Raji (cell line): ENCODE data around the gene SEC24A.

Source experiments
- POLR2A ChIP-seq: IDR thresholded peaks from 2 replicates; pipeline ENCODE4 v1.6.1; 2011; ENCODE audit warnings: low read depth, low read length, control low read depth; ENCODE audit not compliant: insufficient read depth

Gene SEC24A

GRCh38 chr5:134648425-134649162 is at the start of gene SEC24A:
Gene SEC24A (plus strand): TSS chr5:134648785. CDS start chr5:134649077, 292 bp downstream.
- peak; percentile 88 for TF ChIP-seq POLR2A

GRCh38 chr5:134600600-134600999 is 48.0 kb upstream of the SEC24A start:
- TF ChIP-seq POLR2A = no peak

GRCh38 chr5:134603059-134603458 is 45.5 kb upstream of the SEC24A start:
- TF ChIP-seq POLR2A = no peak

GRCh38 chr5:134604908-134605307 is 43.7 kb upstream of the SEC24A start:
- no peak for TF ChIP-seq POLR2A

GRCh38 chr5:134606726-134607125 is 41.9 kb upstream of the SEC24A start:
- no peak for TF ChIP-seq POLR2A

- no peak for TF ChIP-seq POLR2A
Measured at GRCh38 chr5:134608555-134608954, 40.0 kb upstream of the SEC24A start.

GRCh38 chr5:134609232-134609851 is 39.2 kb upstream of the SEC24A start:
- TF ChIP-seq POLR2A = no peak

GRCh38 chr5:134610725-134611124 is 37.9 kb upstream of the SEC24A start:
- no peak for TF ChIP-seq POLR2A

GRCh38 chr5:134611515-134611914 is 37.1 kb upstream of the SEC24A start:
- TF ChIP-seq POLR2A = no peak

- TF ChIP-seq POLR2A = no peak
Measured at GRCh38 chr5:134614450-134615085, 34.0 kb upstream of the SEC24A start.

- TF ChIP-seq POLR2A = no peak
Measured at GRCh38 chr5:134620634-134621033, 28.0 kb upstream of the SEC24A start.

- TF ChIP-seq POLR2A = no peak
Measured at GRCh38 chr5:134625559-134625958, 23.0 kb upstream of the SEC24A start.

- TF ChIP-seq POLR2A = no peak
Measured at GRCh38 chr5:134626369-134627014, 22.1 kb upstream of the SEC24A start.

- no peak for TF ChIP-seq POLR2A
Measured at GRCh38 chr5:134634227-134634626, 14.4 kb upstream of the SEC24A start.

- no peak for TF ChIP-seq POLR2A
Measured at GRCh38 chr5:134637116-134637721, 11.4 kb upstream of the SEC24A start.
